ENCODE measurements around the gene ZKSCAN5. TPM values are rescaled to one million over a fixed set of nuclear protein-coding genes. Genes with fewer than 3 reads are reported as not detected.

Gene ZKSCAN5
- polyA plus RNA-seq, 1 donor (not counting 4 experiments of a cell fraction or from before 2014, with no cell fraction given): 8.4 TPM

GRCh38 chr7:99457650-99458493, 46.6 kb upstream of the ZKSCAN5 start:
- TF ChIP-seq EZH2 (IDR thresholded peaks at IDR 0.05; ENCODE audit: low read length) (no peak), CTCF (optimal IDR thresholded peaks at IDR 0.05 in 1 of 3, IDR thresholded peaks at IDR 0.05 in 1 of 3, conservative IDR thresholded peaks at IDR 0.05 in 1 of 3; ENCODE audit: extremely low read depth in 1 of 3, insufficient read depth in 2 of 3, low read length in 3 of 3) (no peak)
- Histone ChIP-seq H3K4me2 (ENCODE audit: control insufficient read depth, extremely low read depth, insufficient read depth, low read depth, low read length) (no peak overlapping the region), H3K79me2 (ENCODE audit: control insufficient read depth, insufficient read depth, low read length) (peaks cover 65% of the 10 kb centered on the region), H3K9me1 (ENCODE audit: control insufficient read depth, extremely low read depth, insufficient read depth, low read length) (peaks cover 4% of the 10 kb centered on the region), H3K27me3 (ENCODE audit: control insufficient read depth, extremely low read depth, insufficient read depth, low read length) (no peaks in the 10 kb centered on the region), H3K27ac (ENCODE audit: control insufficient read depth, insufficient read depth, low read length) (no peak overlapping the region), H2AFZ (ENCODE audit: control insufficient read depth, low read length) (no peak overlapping the region), H4K20me1 (ENCODE audit: control insufficient read depth, extremely low read depth, insufficient read depth, low read length) (peaks cover 19% of the 10 kb centered on the region), H3K4me1 (ENCODE audit: control insufficient read depth, extremely low read depth, insufficient read depth, low read length) (peaks cover 12% of the 10 kb centered on the region), H3K9me3 (ENCODE audit: control insufficient read depth, low read depth, low read length) (no peaks in the 10 kb centered on the region), H3K9ac (ENCODE audit: control insufficient read depth, extremely low read depth, insufficient read depth, low read length) (no peak overlapping the region), H3K4me3 (ENCODE audit: control insufficient read depth in 2 of 3, extremely low read depth in 1 of 3, insufficient read depth in 2 of 3, low read depth in 1 of 3, low read length in 3 of 3) (no peak overlapping the region), H3K36me3 (ENCODE audit: control insufficient read depth in 2 of 2, extremely low read depth in 1 of 2, insufficient read depth in 2 of 2, low read length in 2 of 2) (peaks cover 35 to 68% of the 10 kb centered on the region in 2 experiments)
- FAIRE-seq (no peak), DNase-seq (ENCODE audit: low read depth, low spot score) (no peak)
- dilution Hi-C loops (cut with MboI; ENCODE audit: extremely low pct_ligation_motif_present, low sequenced_read_pairs): no loop called here

DNA sequence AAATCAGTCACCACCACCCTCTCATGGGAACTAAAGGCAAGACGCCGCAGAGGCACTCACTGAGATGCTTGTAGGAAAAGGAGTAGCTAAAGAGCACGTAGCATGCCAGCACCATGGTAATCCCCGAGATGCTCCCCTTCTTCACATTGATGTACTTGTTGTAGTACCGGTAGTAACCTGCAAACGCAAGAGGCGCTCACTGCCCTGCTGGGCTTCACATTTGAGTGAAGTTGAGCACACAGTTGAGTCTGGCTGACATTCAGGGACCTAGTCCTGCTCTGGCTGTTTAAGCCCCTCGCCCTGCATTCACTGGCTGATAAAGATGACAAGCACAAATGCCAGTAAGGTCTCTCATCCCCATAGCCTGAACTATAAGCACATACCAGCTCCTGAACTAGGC, 45.4 kb upstream of the ZKSCAN5 start:
- Histone ChIP-seq H3K79me2 (ENCODE audit: control insufficient read depth, insufficient read depth, low read length) (peaks cover 77% of the 10 kb centered on the region), H2AFZ (ENCODE audit: control insufficient read depth, low read length) (no peak overlapping the region), H3K9me3 (ENCODE audit: control insufficient read depth, low read depth, low read length) (no peaks in the 10 kb centered on the region), H3K9me1 (ENCODE audit: control insufficient read depth, extremely low read depth, insufficient read depth, low read length) (peaks cover 4% of the 10 kb centered on the region), H3K9ac (ENCODE audit: control insufficient read depth, extremely low read depth, insufficient read depth, low read length) (no peak overlapping the region), H4K20me1 (ENCODE audit: control insufficient read depth, extremely low read depth, insufficient read depth, low read length) (peaks cover 19% of the 10 kb centered on the region), H3K27ac (ENCODE audit: control insufficient read depth, insufficient read depth, low read length) (no peak overlapping the region), H3K36me3 (ENCODE audit: control insufficient read depth in 2 of 2, extremely low read depth in 1 of 2, insufficient read depth in 2 of 2, low read length in 2 of 2) (peaks cover 37 to 68% of the 10 kb centered on the region in 2 experiments), H3K4me2 (ENCODE audit: control insufficient read depth, extremely low read depth, insufficient read depth, low read depth, low read length) (no peak overlapping the region), H3K27me3 (ENCODE audit: control insufficient read depth, extremely low read depth, insufficient read depth, low read length) (no peaks in the 10 kb centered on the region), H3K4me3 (ENCODE audit: control insufficient read depth in 2 of 3, extremely low read depth in 1 of 3, insufficient read depth in 2 of 3, low read depth in 1 of 3, low read length in 3 of 3) (no peak overlapping the region), H3K4me1 (ENCODE audit: control insufficient read depth, extremely low read depth, insufficient read depth, low read length) (peaks cover 12% of the 10 kb centered on the region)
- dilution Hi-C loops (cut with MboI; ENCODE audit: extremely low pct_ligation_motif_present, low sequenced_read_pairs): no loop called here
- TF ChIP-seq EZH2 (IDR thresholded peaks at IDR 0.05; ENCODE audit: low read length) (no peak), CTCF (optimal IDR thresholded peaks at IDR 0.05 in 1 of 3, IDR thresholded peaks at IDR 0.05 in 1 of 3, conservative IDR thresholded peaks at IDR 0.05 in 1 of 3; ENCODE audit: extremely low read depth in 1 of 3, insufficient read depth in 2 of 3, low read length in 3 of 3) (peak; percentile 47 to 67 (median 48))
- FAIRE-seq (no peak), DNase-seq (ENCODE audit: low read depth, low spot score) (no peak)
